Measurements from ENCODE around the gene PRR15.

Gene PRR15

GRCh38 chr7:29557954-29558353 lies 5.7 kb upstream of the PRR15 start:
- no peaks in the 10 kb centered on the region for H3K9me2 ChIP-seq (ENCODE audit: low read depth, low read length)
- H3K79me2 ChIP-seq (ENCODE audit: insufficient read depth, low read length) = no peaks in the 10 kb centered on the region
- H3K36me3 ChIP-seq (ENCODE audit: insufficient read depth, low read length) = no peaks in the 10 kb centered on the region
- no peaks in the 10 kb centered on the region for H4K20me1 ChIP-seq (ENCODE audit: insufficient read depth, low read length)
- no peaks in the 10 kb centered on the region for H3K4me1 ChIP-seq (ENCODE audit: insufficient read depth, low read length, severe bottlenecking)
- TF ChIP-seq, protein P1, sequence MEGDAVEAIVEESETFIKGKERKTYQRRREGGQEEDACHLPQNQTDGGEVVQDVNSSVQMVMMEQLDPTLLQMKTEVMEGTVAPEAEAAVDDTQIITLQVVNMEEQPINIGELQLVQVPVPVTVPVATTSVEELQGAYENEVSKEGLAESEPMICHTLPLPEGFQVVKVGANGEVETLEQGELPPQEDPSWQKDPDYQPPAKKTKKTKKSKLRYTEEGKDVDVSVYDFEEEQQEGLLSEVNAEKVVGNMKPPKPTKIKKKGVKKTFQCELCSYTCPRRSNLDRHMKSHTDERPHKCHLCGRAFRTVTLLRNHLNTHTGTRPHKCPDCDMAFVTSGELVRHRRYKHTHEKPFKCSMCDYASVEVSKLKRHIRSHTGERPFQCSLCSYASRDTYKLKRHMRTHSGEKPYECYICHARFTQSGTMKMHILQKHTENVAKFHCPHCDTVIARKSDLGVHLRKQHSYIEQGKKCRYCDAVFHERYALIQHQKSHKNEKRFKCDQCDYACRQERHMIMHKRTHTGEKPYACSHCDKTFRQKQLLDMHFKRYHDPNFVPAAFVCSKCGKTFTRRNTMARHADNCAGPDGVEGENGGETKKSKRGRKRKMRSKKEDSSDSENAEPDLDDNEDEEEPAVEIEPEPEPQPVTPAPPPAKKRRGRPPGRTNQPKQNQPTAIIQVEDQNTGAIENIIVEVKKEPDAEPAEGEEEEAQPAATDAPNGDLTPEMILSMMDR (IDR thresholded peaks at IDR 0.05; ENCODE audit: low read length) = no peak
- TF ChIP-seq EZH2 (IDR thresholded peaks at IDR 0.05; ENCODE audit: borderline replicate concordance, low read length) = no peak
- no peak overlapping the region for H2AFZ ChIP-seq (ENCODE audit: low read length)
- H3K9ac ChIP-seq (ENCODE audit: low read length) = no peak overlapping the region
- H3K4me2 ChIP-seq (ENCODE audit: low read length) = no peak overlapping the region
- H3K27me3 ChIP-seq (ENCODE audit: insufficient read depth, low read length) = no peaks in the 10 kb centered on the region
- H3K27ac ChIP-seq (ENCODE audit: low read depth, low read length, poor library complexity, severe bottlenecking) = no peak overlapping the region
- no peak overlapping the region for H3K4me3 ChIP-seq (ENCODE audit: low read depth, low read length, poor library complexity, severe bottlenecking)
- no peaks in the 10 kb centered on the region for H3K9me3 ChIP-seq (ENCODE audit: low read length)
- H3F3A ChIP-seq (ENCODE audit: insufficient read depth, low read length) = no peaks in the 10 kb centered on the region

DNA sequence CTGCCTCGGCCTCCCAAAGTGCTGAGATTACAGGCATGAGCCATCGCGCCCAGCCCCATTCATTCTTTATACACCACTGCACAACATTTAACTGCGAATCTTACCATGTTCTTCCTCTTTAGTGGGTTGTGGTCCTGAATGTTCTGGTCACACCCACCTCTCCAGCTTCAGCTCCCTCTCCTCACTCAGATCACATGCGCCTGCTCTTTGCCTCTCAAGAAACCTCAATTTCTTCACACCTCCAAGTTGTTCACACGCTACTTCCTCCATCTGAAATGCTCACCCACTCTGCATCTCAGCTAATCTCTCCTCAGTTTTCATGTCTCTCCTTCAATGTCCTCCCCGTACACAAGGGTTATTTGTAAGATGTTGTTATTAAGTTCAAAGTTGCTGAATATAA lies 2.4 kb upstream of the PRR15 start:
- TF ChIP-seq, protein P1 (IDR thresholded peaks at IDR 0.05; ENCODE audit: low read length) = no peak
- no peak for TF ChIP-seq EZH2 (IDR thresholded peaks at IDR 0.05; ENCODE audit: borderline replicate concordance, low read length)
- no peaks in the 10 kb centered on the region for H3K36me3 ChIP-seq (ENCODE audit: insufficient read depth, low read length)
- no peak overlapping the region for H3K4me3 ChIP-seq (ENCODE audit: low read depth, low read length, poor library complexity, severe bottlenecking)
- no peaks in the 10 kb centered on the region; the same call in 1 of the 2 replicates for H3K27me3 ChIP-seq (ENCODE audit: insufficient read depth, low read length)
- no peaks in the 10 kb centered on the region for H3K4me1 ChIP-seq (ENCODE audit: insufficient read depth, low read length, severe bottlenecking)
- H2AFZ ChIP-seq (ENCODE audit: low read length) = no peak overlapping the region
- no peaks in the 10 kb centered on the region for H3K9me2 ChIP-seq (ENCODE audit: low read depth, low read length)
- no peak overlapping the region for H3K4me2 ChIP-seq (ENCODE audit: low read length)
- H3K27ac ChIP-seq (ENCODE audit: low read depth, low read length, poor library complexity, severe bottlenecking) = no peak overlapping the region
- no peaks in the 10 kb centered on the region for H4K20me1 ChIP-seq (ENCODE audit: insufficient read depth, low read length)
- no peak overlapping the region for H3K9ac ChIP-seq (ENCODE audit: low read length)
- no peaks in the 10 kb centered on the region for H3F3A ChIP-seq (ENCODE audit: insufficient read depth, low read length)
- H3K9me3 ChIP-seq (ENCODE audit: low read length) = no peaks in the 10 kb centered on the region
- no peaks in the 10 kb centered on the region for H3K79me2 ChIP-seq (ENCODE audit: insufficient read depth, low read length)

GRCh38 chr7:29562307-29562706 lies 1.3 kb upstream of the PRR15 start:
- H3K4me3 ChIP-seq (ENCODE audit: low read depth, low read length, poor library complexity, severe bottlenecking) = no peak overlapping the region

More at GRCh38 chr7:29562307-29562706, 1.3 kb upstream of the PRR15 start:
- H3K36me3 ChIP-seq (ENCODE audit: insufficient read depth, low read length) = no peaks in the 10 kb centered on the region
- no peaks in the 10 kb centered on the region for H3K4me1 ChIP-seq (ENCODE audit: insufficient read depth, low read length, severe bottlenecking)
- H2AFZ ChIP-seq (ENCODE audit: low read length) = no peak overlapping the region
- no peak overlapping the region for H3K9ac ChIP-seq (ENCODE audit: low read length)
- H3K79me2 ChIP-seq (ENCODE audit: insufficient read depth, low read length) = no peaks in the 10 kb centered on the region
- H4K20me1 ChIP-seq (ENCODE audit: insufficient read depth, low read length) = no peaks in the 10 kb centered on the region
- no peak overlapping the region for H3K27ac ChIP-seq (ENCODE audit: low read depth, low read length, poor library complexity, severe bottlenecking)
- no peak overlapping the region for H3K4me2 ChIP-seq (ENCODE audit: low read length)
- no peak for TF ChIP-seq EZH2 (IDR thresholded peaks at IDR 0.05; ENCODE audit: borderline replicate concordance, low read length)
- TF ChIP-seq, protein P1 (IDR thresholded peaks at IDR 0.05; ENCODE audit: low read length) = no peak
- no peaks in the 10 kb centered on the region for H3K9me2 ChIP-seq (ENCODE audit: low read depth, low read length)
- H3F3A ChIP-seq (ENCODE audit: insufficient read depth, low read length) = no peaks in the 10 kb centered on the region
- no peaks in the 10 kb centered on the region; the same call in 1 of the 2 replicates for H3K27me3 ChIP-seq (ENCODE audit: insufficient read depth, low read length)
- no peaks in the 10 kb centered on the region for H3K9me3 ChIP-seq (ENCODE audit: low read length)
